ENCODE measurements around the gene FCMR.
"Not testable (repeated sequence)": the region's sequence is repeated elsewhere in the genome, so short reads cannot be mapped to it uniquely, and the experiment has no call there.

Gene FCMR

DNA sequence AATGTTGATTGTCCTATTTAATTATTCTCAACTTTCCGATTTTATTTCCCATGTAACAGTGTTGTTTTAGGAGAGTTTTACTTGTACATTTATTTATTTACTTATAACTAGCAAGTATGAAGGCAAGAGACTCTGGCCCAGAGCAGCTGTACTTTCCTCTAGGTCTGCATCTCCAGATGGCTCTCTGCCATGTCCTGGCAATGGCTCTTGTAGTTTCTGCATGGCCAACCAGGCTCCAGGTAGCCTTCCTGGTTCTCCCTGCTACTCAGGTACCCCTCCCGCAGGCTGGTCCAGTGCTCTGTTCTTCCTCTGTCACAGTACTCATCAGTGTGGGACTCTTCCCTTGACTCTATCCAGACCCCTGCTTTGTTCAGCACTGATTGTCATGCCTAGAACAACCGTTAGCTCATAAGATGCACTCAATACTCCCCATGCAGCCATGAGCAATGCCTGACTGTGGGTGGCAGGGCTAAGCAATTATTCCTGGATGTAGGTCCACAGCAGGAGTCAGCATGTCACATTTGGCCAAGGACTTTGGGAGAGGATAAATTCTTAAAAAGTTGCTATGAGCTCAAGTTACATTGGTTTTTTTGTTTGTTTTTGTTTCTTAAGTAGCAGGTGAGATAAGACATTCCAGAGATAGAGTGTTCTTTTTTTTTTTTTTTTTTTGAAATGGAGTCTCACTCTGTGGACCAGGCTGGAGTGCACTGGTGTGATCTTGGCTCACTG lies 67.2 kb downstream of the FCMR start:
- no peak overlapping the region for H3K4me3 ChIP-seq (ENCODE audit: extremely low read depth, insufficient read depth, low read length, poor library complexity, severe bottlenecking)
- 75 to 83% methylated on average over 1 to 2 of the region's 3 CpGs for WGBS, 2 experiments (ENCODE audit: insufficient coverage in 2 of 2)
- no peak overlapping the region for H3K27ac ChIP-seq (ENCODE audit: low read depth, low read length, severe bottlenecking)
- H3K36me3 ChIP-seq (ENCODE audit: control insufficient read depth, insufficient read depth, low read length): no peaks in the 10 kb centered on the region
- peaks cover 2% of the 10 kb centered on the region for H3K9me3 ChIP-seq (ENCODE audit: control insufficient read depth, low read length)
- peaks cover 5% of the 10 kb centered on the region for H3K4me1 ChIP-seq (ENCODE audit: control insufficient read depth, insufficient read depth, low read length, poor library complexity, severe bottlenecking)

DNA sequence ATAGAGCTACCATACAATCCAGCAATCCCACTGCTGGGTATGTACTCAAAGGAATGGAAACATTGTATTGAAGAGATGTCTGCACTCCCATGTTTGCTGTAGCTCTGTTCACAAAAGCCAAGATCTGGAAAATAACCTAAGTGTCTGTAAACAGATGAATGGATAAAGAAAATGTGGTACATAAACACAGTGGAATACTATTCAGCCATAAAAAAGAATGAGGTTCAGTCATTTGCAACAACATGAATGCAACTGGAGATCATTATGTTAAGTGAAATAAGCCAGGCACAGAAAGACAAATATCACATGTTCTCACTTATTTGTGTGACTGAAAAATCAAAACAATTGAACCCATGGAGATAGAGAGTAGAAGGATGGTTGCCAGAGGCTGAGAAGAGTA lies 68.0 kb downstream of the FCMR start:
- H3K9me3 ChIP-seq (ENCODE audit: control insufficient read depth, low read length); H3K36me3 ChIP-seq (ENCODE audit: control insufficient read depth, insufficient read depth, low read length); H3K27ac ChIP-seq (ENCODE audit: low read depth, low read length, severe bottlenecking); H3K4me1 ChIP-seq (ENCODE audit: control insufficient read depth, insufficient read depth, low read length, poor library complexity, severe bottlenecking); H3K4me3 ChIP-seq (ENCODE audit: extremely low read depth, insufficient read depth, low read length, poor library complexity, severe bottlenecking): not testable (repeated sequence)
